LNCAP (cell line): ENCODE results near the gene ITPRIPL2.

Experiments
- CTCF ChIP-seq: fragments of 450-650 bp; IDR thresholded peaks from 2 replicates; pipeline ENCODE4 v1.5.1; 2017; ENCODE audit warnings: mild to moderate bottlenecking

ITPRIPL2 gene

GRCh38 chr16:19115148-19116021 is 1.6 kb downstream of the ITPRIPL2 start:
- no peak for TF ChIP-seq CTCF

GRCh38 chr16:19116711-19117449 is 3.1 kb downstream of the ITPRIPL2 start:
- no peak for TF ChIP-seq CTCF

GRCh38 chr16:19118938-19119431 is 5.2 kb downstream of the ITPRIPL2 start:
- no peak for TF ChIP-seq CTCF

GRCh38 chr16:19119564-19119963 is 5.8 kb downstream of the ITPRIPL2 start:
- no peak for TF ChIP-seq CTCF

GRCh38 chr16:19123535-19124178 is 9.9 kb downstream of the ITPRIPL2 start:
- no peak for TF ChIP-seq CTCF

GRCh38 chr16:19126300-19126699 is 12.5 kb downstream of the ITPRIPL2 start:
- TF ChIP-seq CTCF: no peak

- no peak for TF ChIP-seq CTCF
Observed at GRCh38 chr16:19127205-19127604, 13.4 kb downstream of the ITPRIPL2 start.
